ENCODE measurements around the gene DICER1.

Gene DICER1

GRCh38 chr14:95056476-95056875 lies 100.9 kb downstream of the DICER1 start:
- no peak for DNase-seq (ENCODE audit: low read depth)

- no peak for DNase-seq (ENCODE audit: low read depth)
Measured at GRCh38 chr14:95055318-95055717, 102.0 kb downstream of the DICER1 start.

- no peak for DNase-seq (ENCODE audit: low read depth)
Measured at GRCh38 chr14:95054346-95055280, 102.7 kb downstream of the DICER1 start.

- DNase-seq (ENCODE audit: low read depth) = no peak
Measured at GRCh38 chr14:95052016-95052585, 105.2 kb downstream of the DICER1 start.

- no peak for DNase-seq (ENCODE audit: low read depth)
Measured at GRCh38 chr14:95049952-95050351, 107.4 kb downstream of the DICER1 start.

GRCh38 chr14:95048771-95049312 lies 108.5 kb downstream of the DICER1 start:
- DNase-seq (ENCODE audit: low read depth) = no peak

- DNase-seq (ENCODE audit: low read depth) = no peak
Measured at GRCh38 chr14:95047754-95048153, 109.6 kb downstream of the DICER1 start.

- DNase-seq (ENCODE audit: low read depth) = no peak
Measured at GRCh38 chr14:95046711-95047681, 110.3 kb downstream of the DICER1 start.

- DNase-seq (ENCODE audit: low read depth) = no peak
Measured at GRCh38 chr14:95045836-95046430, 111.4 kb downstream of the DICER1 start.

- DNase-seq (ENCODE audit: low read depth) = no peak
Measured at GRCh38 chr14:95045106-95045701, 112.1 kb downstream of the DICER1 start.

- no peak for DNase-seq (ENCODE audit: low read depth)
Measured at GRCh38 chr14:95044463-95045105, 112.7 kb downstream of the DICER1 start.

- DNase-seq (ENCODE audit: low read depth) = no peak
Measured at GRCh38 chr14:95043732-95044462, 113.4 kb downstream of the DICER1 start.

- DNase-seq (ENCODE audit: low read depth) = no peak
Measured at GRCh38 chr14:95043314-95043713, 114.0 kb downstream of the DICER1 start.

GRCh38 chr14:95041477-95042020 lies 115.8 kb downstream of the DICER1 start:
- DNase-seq (ENCODE audit: low read depth) = no peak

GRCh38 chr14:95040708-95041476 lies 116.4 kb downstream of the DICER1 start:
- DNase-seq (ENCODE audit: low read depth) = no peak

GRCh38 chr14:95039993-95040348 lies 117.4 kb downstream of the DICER1 start:
- no peak for DNase-seq (ENCODE audit: low read depth)

- no peak for DNase-seq (ENCODE audit: low read depth)
Measured at GRCh38 chr14:95039259-95039992, 117.9 kb downstream of the DICER1 start.

GRCh38 chr14:95038521-95039250 lies 118.6 kb downstream of the DICER1 start:
- no peak for DNase-seq (ENCODE audit: low read depth)
